RPMI7951 (cell line): Measurements from ENCODE around the gene COL19A1. TPM values are rescaled to one million over a fixed set of nuclear protein-coding genes. Genes with fewer than 3 reads are reported as not detected.
"Not testable (repeated sequence)": the region's sequence is repeated elsewhere in the genome, so short reads cannot be mapped to it uniquely, and the experiment has no call there.

Experiments
- DNase-seq: peaks from one replicate; pipeline ENCODE4 v3.0.0-alpha.2; 2012; ENCODE audit warnings: low read depth
- total RNA-seq: library from RNA; depleted of rRNA; stranded (reverse); fragments of >200 nt; shearing (Covaris generic); gene quantifications from 2 replicates; pipeline ENCODE4 v1.2.3, GENCODE V29; 2014

The COL19A1 gene
- total RNA-seq, 1 experiment from 2014 or later, result 0.12 TPM

GRCh38 chr6:69866770-69867638 is 648 bp downstream of the COL19A1 start:
- DNase-seq, result peak; percentile 31

DNA sequence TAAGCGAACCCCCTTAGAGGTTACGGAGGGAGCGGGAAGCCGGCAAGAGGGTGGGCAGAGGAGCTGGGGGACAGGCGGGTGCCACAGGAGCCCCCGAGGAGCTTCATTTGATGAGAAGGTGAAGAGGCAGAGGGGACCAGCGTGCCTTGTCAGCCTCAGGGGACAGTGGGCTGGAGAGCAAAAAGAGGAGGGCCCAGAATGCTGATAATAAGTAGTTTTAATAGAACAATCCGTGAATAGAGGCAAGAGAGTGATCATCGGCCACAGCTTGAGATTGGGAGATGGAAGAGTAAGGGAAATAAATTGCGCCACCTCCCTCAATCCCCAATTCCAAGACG is 1.3 kb downstream of the COL19A1 start:
- DNase-seq, result no peak

- DNase-seq, result no peak
These were observed 2.0 kb downstream of the COL19A1 start for GRCh38 chr6:69868252-69868804.

GRCh38 chr6:69868961-69869360 is 2.6 kb downstream of the COL19A1 start:
- DNase-seq, result no peak

GRCh38 chr6:69871107-69871506 is 4.8 kb downstream of the COL19A1 start:
- DNase-seq, result no peak

DNA sequence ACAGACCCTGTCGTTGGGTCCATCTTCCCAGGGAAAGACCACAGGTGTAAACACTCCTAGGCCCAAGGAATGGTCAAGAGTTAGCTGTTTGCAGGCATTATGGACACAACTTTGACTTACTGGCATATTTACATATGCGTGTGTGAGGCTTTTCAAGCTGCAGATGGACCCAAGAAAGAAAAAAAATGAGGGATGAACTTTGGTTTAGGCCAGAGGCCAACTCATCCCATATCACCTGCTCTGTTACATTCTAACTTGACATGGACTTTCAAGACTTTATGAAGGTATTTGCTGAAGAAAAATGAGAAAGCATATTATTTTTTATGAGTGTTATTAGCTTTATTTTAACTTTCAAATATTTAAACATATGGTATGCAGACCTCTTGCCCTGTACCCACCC is 6.9 kb downstream of the COL19A1 start:
- DNase-seq, result no peak

GRCh38 chr6:69875715-69876114 is 9.4 kb downstream of the COL19A1 start:
- DNase-seq, result no peak

GRCh38 chr6:69878795-69879194 is 12.4 kb downstream of the COL19A1 start:
- DNase-seq, result no peak

DNA sequence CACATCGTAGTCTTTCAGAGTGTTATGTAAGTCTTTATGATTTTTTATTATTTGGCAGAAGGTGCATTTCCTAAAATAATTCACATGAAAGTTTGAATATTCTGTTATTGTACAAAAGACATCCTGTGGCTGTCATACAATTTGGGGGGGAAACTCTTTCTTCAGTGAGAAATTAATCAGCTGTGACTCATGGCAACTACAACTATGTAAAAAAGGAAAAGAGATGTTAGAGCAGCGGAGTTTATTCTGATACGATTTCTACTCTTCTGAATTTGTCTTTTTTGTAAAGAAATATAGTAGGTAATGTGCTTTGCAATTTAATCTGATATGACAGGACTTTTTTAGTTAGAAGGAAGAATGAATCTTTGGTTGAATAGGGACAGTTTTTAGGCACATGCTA is 14.2 kb downstream of the COL19A1 start:
- no peak for DNase-seq

GRCh38 chr6:69881322-69882151 is 15.2 kb downstream of the COL19A1 start:
- no peak for DNase-seq

DNA sequence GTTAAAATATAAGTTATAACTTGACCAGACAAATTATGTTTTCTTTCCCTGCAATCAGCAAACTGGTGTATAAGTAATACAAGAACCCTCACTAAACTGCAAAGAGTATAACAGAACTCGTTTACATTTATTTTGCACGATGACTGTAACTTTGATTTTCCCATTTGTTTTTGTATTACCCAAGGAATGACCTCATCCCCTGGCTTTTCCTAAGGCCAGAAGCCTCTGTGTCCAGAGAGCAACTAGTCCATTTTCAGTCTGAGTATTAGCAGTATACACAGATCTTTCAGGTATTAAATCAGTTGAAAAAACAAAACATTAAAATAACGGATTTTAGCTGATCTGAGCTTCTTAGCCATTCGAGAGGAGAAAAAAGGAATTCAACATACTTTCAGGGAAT is 17.2 kb downstream of the COL19A1 start:
- DNase-seq, result no peak

DNA sequence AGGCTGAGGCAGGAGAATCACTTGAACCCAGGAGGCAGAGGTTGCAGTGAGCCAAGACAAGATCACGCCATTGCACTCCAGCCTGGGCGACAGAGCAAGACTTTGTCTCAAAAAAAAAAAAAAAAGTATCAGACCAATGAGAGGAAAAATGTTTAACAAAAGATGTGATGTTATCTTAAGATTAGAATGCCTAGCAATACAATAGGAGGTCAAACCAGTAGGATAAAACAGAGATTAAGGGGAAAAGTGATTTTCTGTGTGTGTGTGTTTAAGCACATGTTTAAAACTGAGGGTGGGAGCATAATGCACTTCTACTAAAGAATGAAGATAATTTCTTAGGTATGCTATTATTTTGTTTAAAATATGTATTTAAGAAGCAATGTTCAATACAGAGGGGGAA is 17.9 kb downstream of the COL19A1 start:
- no peak for DNase-seq

DNA sequence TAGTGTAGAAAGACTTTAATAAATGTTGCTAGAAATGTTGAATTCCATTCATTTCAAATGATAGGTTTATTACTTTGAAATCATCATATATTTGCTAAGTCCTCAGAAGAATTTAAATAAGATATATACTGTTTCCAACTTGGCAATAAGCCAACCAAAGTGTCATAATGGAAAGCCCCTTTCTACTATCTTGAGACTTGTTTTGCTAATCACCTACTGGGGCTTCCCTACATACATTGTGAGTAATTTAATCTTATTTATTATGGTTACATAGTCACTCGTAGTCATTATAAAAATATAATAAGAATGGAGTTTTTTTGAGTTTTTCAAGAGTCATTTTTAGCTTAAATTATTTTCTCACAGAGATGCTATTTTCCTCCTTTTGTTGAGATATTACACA is 20.7 kb downstream of the COL19A1 start:
- DNase-seq, result no peak

GRCh38 chr6:69887714-69888345 is 21.5 kb downstream of the COL19A1 start:
- no peak for DNase-seq

GRCh38 chr6:69888482-69889233 is 22.3 kb downstream of the COL19A1 start:
- no peak for DNase-seq

DNA sequence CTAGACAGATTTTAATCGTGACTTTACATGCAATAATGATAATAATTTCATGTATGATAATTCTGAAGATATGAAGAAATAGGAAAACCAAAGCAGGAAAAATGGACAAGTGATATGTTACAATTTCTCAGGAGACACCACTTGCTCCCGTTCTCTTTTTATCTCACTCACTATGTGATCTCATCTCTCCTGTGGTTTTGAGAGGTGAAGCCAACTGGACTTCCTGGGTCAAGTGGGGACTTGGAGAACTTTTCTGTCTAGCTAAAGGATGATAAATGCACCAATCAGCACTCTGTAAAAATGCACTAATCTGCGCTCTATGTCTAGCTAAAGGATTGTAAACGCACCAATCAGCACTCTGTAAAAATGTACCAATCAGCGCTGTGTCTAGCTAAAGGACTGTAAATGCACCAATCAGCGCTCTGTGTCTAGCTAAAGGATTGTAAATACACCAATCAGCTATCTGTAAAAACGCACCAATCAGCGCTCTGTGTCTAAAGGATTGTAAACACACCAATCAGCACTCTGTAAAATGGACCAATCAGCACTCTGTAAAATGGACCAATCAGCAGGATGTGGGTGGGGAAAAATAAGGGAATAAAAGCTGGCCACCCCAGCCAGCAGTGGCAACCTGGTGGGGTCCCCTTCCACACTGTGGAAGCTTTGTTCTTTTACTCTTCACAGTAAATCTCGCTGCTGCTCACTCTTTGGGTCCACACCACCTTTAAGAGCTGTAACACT is 23.0 kb downstream of the COL19A1 start:
- DNase-seq, result not testable (repeated sequence)

DNA sequence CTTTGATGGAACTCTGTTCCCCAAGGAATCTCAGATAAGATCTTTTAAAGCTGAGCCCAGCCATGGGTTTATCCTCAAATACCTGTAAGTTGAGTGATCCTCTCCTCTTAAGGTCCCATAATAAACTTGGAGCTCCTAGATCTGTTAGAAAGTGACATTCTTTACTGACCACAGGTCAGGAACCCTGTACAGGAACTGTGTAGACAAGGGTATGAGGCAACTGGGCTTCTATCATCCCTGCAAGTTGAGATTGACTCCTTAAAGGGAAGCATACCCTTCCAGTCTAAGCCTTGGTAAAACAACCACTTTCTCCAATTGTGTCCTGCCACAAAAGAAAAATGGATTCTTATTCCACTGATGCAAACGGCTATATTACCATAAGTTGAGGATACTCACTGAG is 26.2 kb downstream of the COL19A1 start:
- peak; percentile 13 for DNase-seq

DNA sequence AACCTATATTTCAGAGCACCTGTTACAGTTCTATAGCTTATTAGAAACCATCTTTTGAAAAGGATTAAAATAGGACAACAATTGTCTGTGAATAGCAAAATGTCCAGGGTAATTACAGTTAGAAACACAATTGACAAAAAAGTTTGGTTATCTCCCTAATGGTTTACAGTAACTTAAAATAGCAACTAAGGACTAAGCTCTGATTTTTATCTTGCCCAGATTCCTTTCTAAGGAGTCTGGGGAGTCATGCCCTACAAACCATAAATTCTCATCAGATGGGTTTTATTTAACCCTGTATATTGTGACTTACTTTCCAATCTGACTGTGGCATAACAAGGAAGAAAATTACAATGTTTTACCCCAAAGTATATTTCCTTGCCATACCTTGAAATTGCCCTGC is 26.9 kb downstream of the COL19A1 start:
- DNase-seq, result peak; percentile 21

DNA sequence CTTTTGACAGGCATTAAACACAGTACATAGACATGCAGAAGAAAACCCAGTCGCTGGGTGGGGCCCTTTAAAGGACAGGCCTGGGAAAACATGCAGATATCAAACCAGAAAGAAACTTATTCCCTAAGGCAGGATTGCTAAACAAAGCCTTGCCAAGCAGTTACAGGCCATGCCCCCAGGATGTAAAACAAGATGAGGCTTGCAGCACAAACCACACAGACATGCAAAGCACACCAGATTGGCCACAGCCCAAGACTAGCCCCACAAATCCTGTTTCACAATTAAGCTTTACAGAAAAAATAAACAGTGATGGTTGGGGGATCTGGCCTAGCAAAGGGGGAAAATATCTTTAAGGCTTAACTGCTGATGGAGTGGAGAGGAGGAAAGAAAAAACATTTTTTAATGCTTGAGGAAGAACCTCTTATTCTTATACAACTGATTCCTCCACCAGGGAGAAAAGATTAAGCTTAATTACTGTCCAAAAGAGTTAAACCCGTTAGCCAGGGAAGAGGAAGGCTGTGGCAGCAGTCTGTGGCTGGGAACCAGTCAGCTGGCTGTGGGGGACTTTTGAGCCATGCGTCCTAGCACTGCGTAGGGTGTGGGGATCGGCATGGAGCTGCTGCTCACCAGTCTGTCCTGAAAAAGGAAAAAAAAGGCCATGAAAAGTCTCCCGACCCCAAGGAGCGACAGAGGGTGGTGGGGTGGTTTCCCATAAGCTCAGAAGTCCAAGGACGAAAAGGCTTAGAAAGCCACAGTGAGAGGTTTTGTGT is 28.4 kb downstream of the COL19A1 start:
- DNase-seq, result peak; percentile 83

- DNase-seq, result no peak
These were observed 29.0 kb downstream of the COL19A1 start for GRCh38 chr6:69895396-69895795.
